Measurements from ENCODE around the gene TTR. TPM values are rescaled to one million over a fixed set of nuclear protein-coding genes. Genes with fewer than 3 reads are reported as not detected.

Gene TTR
- total RNA-seq, 2 donors from 2014 or later, result not detected

DNA sequence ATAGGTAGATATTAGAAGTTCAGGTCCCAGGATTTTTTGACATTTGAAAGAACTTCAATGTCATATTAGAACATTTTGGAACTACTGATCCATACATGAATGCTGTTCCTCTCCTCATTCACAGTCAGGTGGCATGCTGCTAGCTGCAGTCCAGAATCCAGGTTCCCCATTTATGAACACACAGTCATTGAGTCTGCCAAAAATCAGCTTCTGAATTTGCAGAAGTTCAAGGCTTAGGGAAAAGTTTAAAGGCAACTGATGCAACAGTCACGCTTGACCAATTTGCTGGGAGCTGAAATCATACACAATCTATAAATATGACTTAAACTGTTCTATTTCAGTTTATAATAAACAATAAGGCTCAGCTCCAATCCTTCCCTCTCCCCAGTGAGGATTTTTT, 17.3 kb upstream of the TTR start:
- Histone ChIP-seq H3K27me3 (no peaks in the 10 kb centered on the region), H3K36me3 (no peaks in the 10 kb centered on the region), H3K27ac (no peak overlapping the region), H3K4me1 (no peaks in the 10 kb centered on the region), H3K4me3 (no peak overlapping the region), H3K9me3 (no peaks in the 10 kb centered on the region)
- no peak for DNase-seq (ENCODE audit: low spot score)
- TF ChIP-seq, protein P1, sequence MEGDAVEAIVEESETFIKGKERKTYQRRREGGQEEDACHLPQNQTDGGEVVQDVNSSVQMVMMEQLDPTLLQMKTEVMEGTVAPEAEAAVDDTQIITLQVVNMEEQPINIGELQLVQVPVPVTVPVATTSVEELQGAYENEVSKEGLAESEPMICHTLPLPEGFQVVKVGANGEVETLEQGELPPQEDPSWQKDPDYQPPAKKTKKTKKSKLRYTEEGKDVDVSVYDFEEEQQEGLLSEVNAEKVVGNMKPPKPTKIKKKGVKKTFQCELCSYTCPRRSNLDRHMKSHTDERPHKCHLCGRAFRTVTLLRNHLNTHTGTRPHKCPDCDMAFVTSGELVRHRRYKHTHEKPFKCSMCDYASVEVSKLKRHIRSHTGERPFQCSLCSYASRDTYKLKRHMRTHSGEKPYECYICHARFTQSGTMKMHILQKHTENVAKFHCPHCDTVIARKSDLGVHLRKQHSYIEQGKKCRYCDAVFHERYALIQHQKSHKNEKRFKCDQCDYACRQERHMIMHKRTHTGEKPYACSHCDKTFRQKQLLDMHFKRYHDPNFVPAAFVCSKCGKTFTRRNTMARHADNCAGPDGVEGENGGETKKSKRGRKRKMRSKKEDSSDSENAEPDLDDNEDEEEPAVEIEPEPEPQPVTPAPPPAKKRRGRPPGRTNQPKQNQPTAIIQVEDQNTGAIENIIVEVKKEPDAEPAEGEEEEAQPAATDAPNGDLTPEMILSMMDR (IDR thresholded peaks at IDR 0.05), result no peak

DNA sequence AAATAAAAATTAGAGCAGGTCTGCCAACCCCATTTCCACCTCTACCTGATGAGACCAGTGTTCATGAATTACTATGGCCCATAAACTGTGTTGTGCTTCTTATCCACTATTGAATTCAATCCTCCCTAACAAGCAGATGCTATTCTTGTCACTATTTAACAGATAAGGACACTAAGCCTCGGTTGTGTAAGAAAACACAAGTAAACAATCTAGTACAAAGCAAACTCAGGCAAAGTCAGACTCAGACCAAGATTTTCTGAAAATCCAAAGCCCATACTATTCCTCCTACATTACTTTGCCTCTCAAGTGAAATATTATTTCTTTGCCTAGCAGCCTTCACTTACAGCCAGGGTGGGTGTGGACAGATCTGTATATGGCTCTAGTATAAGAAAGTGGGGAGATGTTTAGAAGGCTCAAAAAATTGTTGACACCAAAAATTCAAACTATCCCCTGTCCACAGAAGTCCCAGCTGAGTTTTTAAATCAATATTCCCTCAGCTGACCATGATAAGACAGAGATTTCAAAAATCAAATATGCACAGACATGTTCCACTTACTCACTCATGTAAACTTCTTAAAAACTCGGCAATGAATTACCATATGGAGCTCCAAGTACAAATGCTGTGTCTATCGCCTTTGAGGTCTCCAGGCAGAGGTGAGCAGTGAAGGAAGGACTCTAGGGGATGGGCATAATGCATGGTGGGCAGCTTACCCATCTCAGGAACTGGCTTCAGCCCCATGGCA, 16.0 kb upstream of the TTR start:
- no peaks in the 10 kb centered on the region for H3K4me1 ChIP-seq
- peak; percentile 32 for DNase-seq (ENCODE audit: low spot score)
- H3K27me3 ChIP-seq, result no peaks in the 10 kb centered on the region
- TF ChIP-seq, protein P1 (IDR thresholded peaks at IDR 0.05), result no peak
- no peak overlapping the region for H3K27ac ChIP-seq
- no peaks in the 10 kb centered on the region for H3K9me3 ChIP-seq
- H3K36me3 ChIP-seq, result no peaks in the 10 kb centered on the region
- no peak overlapping the region for H3K4me3 ChIP-seq

DNA sequence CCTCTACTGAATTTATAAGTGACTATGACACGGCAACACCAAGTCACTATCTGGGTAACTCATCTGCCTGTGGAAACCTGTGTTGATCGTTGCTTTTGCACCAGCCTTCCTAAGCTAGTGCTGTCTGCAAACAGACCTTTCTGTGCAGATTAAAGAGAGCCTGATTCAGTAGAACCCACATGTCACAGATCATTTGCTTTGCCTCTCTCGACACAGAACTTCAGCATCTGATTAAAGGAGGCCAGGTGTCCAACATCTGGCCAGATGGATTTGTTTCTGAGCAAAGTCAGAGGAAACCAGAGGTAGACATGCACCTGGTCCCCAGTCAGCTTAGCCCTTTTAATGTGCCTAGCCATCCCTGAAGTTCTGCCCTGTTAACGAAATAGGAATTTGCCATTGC, 15.0 kb upstream of the TTR start:
- DNase-seq (ENCODE audit: low spot score), result no peak
- H3K36me3 ChIP-seq, result no peaks in the 10 kb centered on the region
- no peaks in the 10 kb centered on the region for H3K9me3 ChIP-seq
- H3K27ac ChIP-seq, result no peak overlapping the region
- no peaks in the 10 kb centered on the region for H3K27me3 ChIP-seq
- no peak overlapping the region for H3K4me3 ChIP-seq
- H3K4me1 ChIP-seq, result no peaks in the 10 kb centered on the region
- TF ChIP-seq, protein P1 (IDR thresholded peaks at IDR 0.05), result no peak

GRCh38 chr18:31577195-31577594, 14.5 kb upstream of the TTR start:
- H3K4me1 ChIP-seq, result no peaks in the 10 kb centered on the region
- no peak for DNase-seq (ENCODE audit: low spot score)
- TF ChIP-seq, protein P1 (IDR thresholded peaks at IDR 0.05), result no peak
- no peaks in the 10 kb centered on the region for H3K36me3 ChIP-seq
- H3K9me3 ChIP-seq, result no peaks in the 10 kb centered on the region
- H3K27ac ChIP-seq, result no peak overlapping the region
- H3K27me3 ChIP-seq, result no peaks in the 10 kb centered on the region
- no peak overlapping the region for H3K4me3 ChIP-seq

GRCh38 chr18:31578126-31578525, 13.6 kb upstream of the TTR start:
- Histone ChIP-seq H3K9me3 (no peaks in the 10 kb centered on the region), H3K4me3 (no peak overlapping the region), H3K27me3 (no peaks in the 10 kb centered on the region), H3K4me1 (no peaks in the 10 kb centered on the region), H3K27ac (no peak overlapping the region), H3K36me3 (no peaks in the 10 kb centered on the region)
- DNase-seq (ENCODE audit: low spot score), result no peak
- TF ChIP-seq, protein P1 (IDR thresholded peaks at IDR 0.05), result no peak

GRCh38 chr18:31579375-31579774, 12.3 kb upstream of the TTR start:
- no peaks in the 10 kb centered on the region for H3K4me1 ChIP-seq
- H3K36me3 ChIP-seq, result no peaks in the 10 kb centered on the region
- TF ChIP-seq, protein P1 (IDR thresholded peaks at IDR 0.05), result no peak
- DNase-seq (ENCODE audit: low spot score), result no peak
- no peak overlapping the region for H3K27ac ChIP-seq
- no peak overlapping the region for H3K4me3 ChIP-seq
- no peaks in the 10 kb centered on the region for H3K9me3 ChIP-seq
- no peaks in the 10 kb centered on the region for H3K27me3 ChIP-seq
